Measurements from ENCODE around the gene PCP2. TPM values are rescaled to one million over a fixed set of nuclear protein-coding genes. Genes with fewer than 3 reads are reported as not detected.

PCP2 gene
- total RNA-seq, 2 donors from 2014 or later, result 0.32 TPM; not detected in 1

GRCh38 chr19:7658219-7658686 is 24.7 kb upstream of the PCP2 start:
- no peaks in the 10 kb centered on the region for H3K27me3 ChIP-seq
- no peak for TF ChIP-seq CTCF (IDR thresholded peaks at IDR 0.05)
- no peaks in the 10 kb centered on the region for H3K4me1 ChIP-seq
- H3K9ac ChIP-seq (ENCODE audit: low read depth in 2 of 2, low read length in 2 of 2), result no peak overlapping the region
- intact Hi-C loops (cut with DNase I), result no loop called here
- H3K27ac ChIP-seq, result no peak overlapping the region
- no peaks in the 10 kb centered on the region for H3K9me3 ChIP-seq
- H3K36me3 ChIP-seq, result no peaks in the 10 kb centered on the region
- H3K4me3 ChIP-seq, result no peak overlapping the region
- DNase-seq, result no peak

GRCh38 chr19:7657131-7657751 is 23.7 kb upstream of the PCP2 start:
- H3K4me3 ChIP-seq, result no peak overlapping the region
- H3K36me3 ChIP-seq, result no peaks in the 10 kb centered on the region
- no peak for DNase-seq
- no peak overlapping the region for H3K9ac ChIP-seq (ENCODE audit: low read depth in 2 of 2, low read length in 2 of 2)
- TF ChIP-seq CTCF (IDR thresholded peaks at IDR 0.05), result no peak
- H3K27me3 ChIP-seq, result no peaks in the 10 kb centered on the region
- intact Hi-C loops (cut with DNase I), result no loop called here
- no peaks in the 10 kb centered on the region for H3K9me3 ChIP-seq
- no peaks in the 10 kb centered on the region for H3K4me1 ChIP-seq
- no peak overlapping the region for H3K27ac ChIP-seq

DNA sequence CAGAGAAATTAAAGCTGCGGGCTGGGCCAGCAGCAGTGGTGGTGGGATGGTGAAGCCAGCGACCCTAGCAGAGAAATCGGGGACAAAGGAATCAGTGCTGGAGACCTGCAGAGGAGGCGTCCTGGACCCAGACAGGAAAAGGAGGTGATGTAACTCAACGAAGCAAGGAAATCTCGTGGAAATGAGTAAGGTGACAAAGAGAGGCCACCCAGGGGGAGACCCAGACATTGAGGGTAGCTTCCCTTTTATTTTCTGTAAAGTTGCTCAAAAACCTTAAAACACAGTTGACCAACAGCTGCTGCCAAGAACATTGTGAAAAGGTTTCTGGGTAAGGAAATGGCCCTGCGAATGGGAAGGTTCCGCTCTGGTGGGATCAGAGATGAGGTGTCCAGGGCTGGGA is 22.1 kb upstream of the PCP2 start:
- no peak for TF ChIP-seq CTCF (IDR thresholded peaks at IDR 0.05)
- Histone ChIP-seq H3K9ac (ENCODE audit: low read depth in 2 of 2, low read length in 2 of 2) (no peak overlapping the region), H3K4me1 (no peaks in the 10 kb centered on the region), H3K27me3 (no peaks in the 10 kb centered on the region), H3K9me3 (no peaks in the 10 kb centered on the region), H3K27ac (no peak overlapping the region), H3K4me3 (no peak overlapping the region), H3K36me3 (no peaks in the 10 kb centered on the region)
- intact Hi-C loops (cut with DNase I), result no loop called here
- DNase-seq, result no peak

DNA sequence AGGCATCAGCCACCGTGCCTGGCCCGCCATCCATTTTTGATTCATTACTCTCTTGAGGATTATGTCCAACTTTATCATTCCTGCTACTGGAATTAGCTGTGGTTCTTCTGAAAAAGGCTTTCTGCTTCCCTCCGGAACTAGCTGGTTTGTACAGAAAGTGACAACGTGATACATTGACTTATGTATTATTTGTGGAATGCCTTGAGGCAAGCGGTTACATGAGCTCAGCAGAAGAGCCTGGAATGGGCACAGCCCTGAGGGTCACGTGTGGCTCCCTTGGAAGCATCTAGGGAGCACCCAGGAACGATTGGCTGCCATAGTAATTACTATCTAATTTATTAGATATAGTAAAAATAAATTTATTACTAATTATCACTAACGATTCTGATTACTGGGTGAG is 20.9 kb upstream of the PCP2 start:
- Histone ChIP-seq H3K36me3 (no peaks in the 10 kb centered on the region), H3K4me3 (no peak overlapping the region), H3K27ac (no peak overlapping the region), H3K27me3 (no peaks in the 10 kb centered on the region), H3K9me3 (no peaks in the 10 kb centered on the region), H3K4me1 (no peaks in the 10 kb centered on the region), H3K9ac (ENCODE audit: low read depth in 2 of 2, low read length in 2 of 2) (no peak overlapping the region)
- intact Hi-C loops (cut with DNase I), result no loop called here
- no peak for TF ChIP-seq CTCF (IDR thresholded peaks at IDR 0.05)
- DNase-seq, result no peak

DNA sequence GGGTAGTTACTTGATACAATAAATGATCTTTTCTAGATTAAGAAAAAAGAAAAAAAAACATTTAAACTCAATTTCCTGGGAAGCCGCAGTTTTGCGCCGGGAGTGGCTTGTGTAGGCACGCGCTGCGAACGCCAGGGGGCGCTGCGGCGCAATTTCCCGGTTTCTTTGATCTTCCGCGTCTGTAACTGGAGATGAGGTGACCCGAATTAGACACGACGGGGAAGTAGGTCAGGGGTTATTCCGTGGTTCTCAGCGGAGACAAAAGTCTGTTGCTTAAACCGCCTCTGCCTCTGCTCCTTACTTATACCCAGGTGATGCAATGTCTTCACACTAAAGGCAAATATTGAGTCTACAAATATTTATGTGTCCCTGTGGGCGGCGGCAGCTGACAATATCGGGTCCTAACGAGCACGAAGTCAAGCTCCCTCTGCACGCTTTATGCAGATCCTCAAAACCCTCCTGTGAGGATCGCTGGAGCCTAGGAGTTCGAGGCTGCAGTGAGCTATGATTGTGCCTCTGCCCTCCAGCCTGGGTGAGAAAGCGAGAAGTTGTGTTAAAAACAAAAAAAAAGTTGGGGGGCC is 18.6 kb upstream of the PCP2 start:
- Histone ChIP-seq H3K9me3 (no peaks in the 10 kb centered on the region), H3K4me1 (no peaks in the 10 kb centered on the region), H3K4me3 (no peak overlapping the region), H3K9ac (ENCODE audit: low read depth in 2 of 2, low read length in 2 of 2) (peak overlapping the region in 1 of 2 donors; percentile 26), H3K27me3 (no peaks in the 10 kb centered on the region), H3K36me3 (no peaks in the 10 kb centered on the region), H3K27ac (no peak overlapping the region)
- DNase-seq, result peak; percentile 91
- TF ChIP-seq CTCF (IDR thresholded peaks at IDR 0.05), result peak; percentile 98
- intact Hi-C loops (cut with DNase I), result no loop called here
